GM19372 (cell line): ENCODE results near the gene RDH12.
"Not testable (repeated sequence)": the region's sequence is repeated elsewhere in the genome, so short reads cannot be mapped to it uniquely, and the experiment has no call there.

Source experiments
- ATAC-seq: cut with Tn5 transposase; IDR thresholded peaks from one replicate; pipeline ENCODE4 v1.9.1; 2021; ENCODE audit warnings: mild to moderate bottlenecking, low read depth, moderate library complexity; ENCODE audit not compliant: unreplicated experiment

Gene RDH12

GRCh38 chr14:67701492-67701891 is at the start of gene RDH12:
Gene RDH12 (plus strand): TSS chr14:67701886. CDS start chr14:67722643, 20,757 bp downstream.
- ATAC-seq = not testable (repeated sequence)

- no peak for ATAC-seq
Measured at GRCh38 chr14:67652189-67652588, 49.5 kb upstream of the RDH12 start.

GRCh38 chr14:67653651-67654280 is 47.9 kb upstream of the RDH12 start:
- ATAC-seq = no peak

- no peak for ATAC-seq
Measured at GRCh38 chr14:67663633-67664032, 38.1 kb upstream of the RDH12 start.

GRCh38 chr14:67665868-67666267 is 35.8 kb upstream of the RDH12 start:
- no peak for ATAC-seq

GRCh38 chr14:67666750-67667449 is 34.8 kb upstream of the RDH12 start:
- ATAC-seq = no peak

GRCh38 chr14:67668559-67668958 is 33.1 kb upstream of the RDH12 start:
- no peak for ATAC-seq

- ATAC-seq = no peak
Measured at GRCh38 chr14:67673451-67673850, 28.2 kb upstream of the RDH12 start.

GRCh38 chr14:67674139-67674479 is 27.6 kb upstream of the RDH12 start:
- ATAC-seq = peak; percentile 30

GRCh38 chr14:67674480-67675218 is 27.0 kb upstream of the RDH12 start, which contains the start of gene VTI1B:
Gene VTI1B (minus strand): TSS chr14:67674632. CDS start chr14:67674489, 143 bp downstream.
- ATAC-seq = peak; percentile 96

- ATAC-seq = no peak
Measured at GRCh38 chr14:67675219-67675582, 26.5 kb upstream of the RDH12 start.

- ATAC-seq = no peak
Measured at GRCh38 chr14:67679006-67679405, 22.7 kb upstream of the RDH12 start.

GRCh38 chr14:67680121-67680602 is 21.5 kb upstream of the RDH12 start:
- no peak for ATAC-seq

GRCh38 chr14:67680941-67681340 is 20.7 kb upstream of the RDH12 start:
- no peak for ATAC-seq

GRCh38 chr14:67683842-67684241 is 17.8 kb upstream of the RDH12 start:
- ATAC-seq = no peak

- no peak for ATAC-seq
Measured at GRCh38 chr14:67690011-67690410, 11.7 kb upstream of the RDH12 start.

- peak; percentile 88 for ATAC-seq
Measured at GRCh38 chr14:67694791-67695393, 6.8 kb upstream of the RDH12 start.

GRCh38 chr14:67695394-67695949 is 6.2 kb upstream of the RDH12 start, which contains the start of gene RDH11:
Gene RDH11 (minus strand): TSS chr14:67695764. CDS start chr14:67695703, 61 bp downstream.
- peak; percentile 80 for ATAC-seq

- ATAC-seq = no peak
Measured at GRCh38 chr14:67697006-67697405, 4.7 kb upstream of the RDH12 start.

GRCh38 chr14:67698179-67698578 is 3.5 kb upstream of the RDH12 start:
- ATAC-seq = no peak

- no peak for ATAC-seq
Measured at GRCh38 chr14:67703997-67704396, 2.3 kb downstream of the RDH12 start.
